LNCaP clone FGC (cell line): ENCODE results near the gene CRYGA.

ENCODE experiments used
- DNase-seq: peaks from one replicate; pipeline ENCODE4 v3.0.0-alpha.2; 2011; ENCODE audit warnings: low read depth
- H3K4me3 ChIP-seq: 2 replicates; pipeline ENCODE4 v1.5.1; 2011; ENCODE audit warnings: mild to moderate bottlenecking, low read depth, low read length, control low read depth
- CTCF ChIP-seq: IDR thresholded peaks from 2 replicates; pipeline ENCODE4 v1.5.1; 2012; ENCODE audit warnings: mild to moderate bottlenecking; ENCODE audit not compliant: control insufficient read depth, insufficient read depth; ENCODE audit errors: extremely low read depth

CRYGA gene

GRCh38 chr2:208183526-208183925 is 20.1 kb upstream of the CRYGA start:
- DNase-seq = no peak
- no peak for TF ChIP-seq CTCF
- H3K4me3 ChIP-seq = no peak overlapping the region

- DNase-seq = no peak
- no peak for TF ChIP-seq CTCF
These were observed 19.4 kb upstream of the CRYGA start for GRCh38 chr2:208182835-208183234.

GRCh38 chr2:208179028-208179609 is 15.7 kb upstream of the CRYGA start:
- no peak for DNase-seq
- H3K4me3 ChIP-seq = no peak overlapping the region
- TF ChIP-seq CTCF = no peak

More at GRCh38 chr2:208182835-208183234, 19.4 kb upstream of the CRYGA start:
- H3K4me3 ChIP-seq = no peak overlapping the region

GRCh38 chr2:208175840-208176153 is 12.4 kb upstream of the CRYGA start:
- TF ChIP-seq CTCF = no peak
- no peak for DNase-seq
- no peak overlapping the region for H3K4me3 ChIP-seq

GRCh38 chr2:208175069-208175839 is 11.9 kb upstream of the CRYGA start:
- peak; percentile 43 for DNase-seq
- peak; percentile 80 for TF ChIP-seq CTCF
- H3K4me3 ChIP-seq = no peak overlapping the region

GRCh38 chr2:208174144-208174543 is 10.8 kb upstream of the CRYGA start:
- no peak overlapping the region for H3K4me3 ChIP-seq
- TF ChIP-seq CTCF = no peak
- peak; percentile 11 for DNase-seq

GRCh38 chr2:208172125-208172524 is 8.7 kb upstream of the CRYGA start:
- no peak for TF ChIP-seq CTCF
- H3K4me3 ChIP-seq = no peak overlapping the region

More at GRCh38 chr2:208172125-208172524, 8.7 kb upstream of the CRYGA start:
- no peak for DNase-seq
